ENCODE measurements around the gene RND2. TPM values are rescaled to one million over a fixed set of nuclear protein-coding genes. Genes with fewer than 3 reads are reported as not detected.

The RND2 gene
- total and polyA plus RNA-seq, 2 of the 13 experiments (the other 11 are each of a cell fraction or from before 2014, with no cell fraction given) = 0.05 to 0.11 TPM

DNA sequence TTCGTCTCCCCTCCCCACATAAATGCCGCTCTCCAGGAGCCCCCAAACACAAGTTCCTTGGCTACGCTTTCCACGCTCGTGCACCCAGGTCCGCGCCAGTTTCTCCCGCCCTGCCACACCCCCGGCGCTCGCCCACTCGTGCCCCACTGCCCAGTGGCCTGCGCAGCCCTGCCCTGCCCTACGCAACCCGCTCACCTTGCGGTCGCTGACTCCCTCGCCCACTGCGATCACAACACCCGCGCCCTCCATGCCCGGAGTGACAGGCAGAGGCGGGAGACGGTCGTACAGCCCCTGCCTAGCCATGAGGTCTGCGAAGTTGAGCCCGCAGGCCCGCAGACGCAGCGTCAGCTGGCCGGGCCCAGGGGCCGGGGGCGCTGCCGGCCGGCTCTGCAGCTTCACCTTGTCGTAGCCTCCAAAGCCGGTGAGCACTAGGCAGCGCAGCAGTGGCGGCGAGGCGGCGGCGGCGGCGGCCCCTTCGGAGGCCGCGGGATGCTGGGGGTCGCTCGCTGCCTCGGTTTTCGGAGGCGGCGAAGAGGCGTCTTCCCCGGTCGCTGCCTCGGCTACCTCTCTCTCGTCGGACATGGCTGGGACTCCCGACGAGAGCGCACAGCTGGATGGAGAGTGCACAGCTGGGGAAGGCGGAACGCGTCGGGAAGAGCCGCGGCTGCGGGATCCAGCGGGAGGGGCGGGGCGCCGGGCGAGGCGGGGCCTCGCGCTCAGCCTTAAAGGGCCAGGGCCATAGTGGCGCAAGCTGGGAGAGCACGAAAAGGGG, 3.1 kb upstream of the RND2 start, which contains the start of gene VAT1 (continued):
- TF ChIP-seq PAF1 (CRISPR knock-in tag; IDR thresholded peaks at IDR 0.05) = no peak
- TF ChIP-seq, protein P1, sequence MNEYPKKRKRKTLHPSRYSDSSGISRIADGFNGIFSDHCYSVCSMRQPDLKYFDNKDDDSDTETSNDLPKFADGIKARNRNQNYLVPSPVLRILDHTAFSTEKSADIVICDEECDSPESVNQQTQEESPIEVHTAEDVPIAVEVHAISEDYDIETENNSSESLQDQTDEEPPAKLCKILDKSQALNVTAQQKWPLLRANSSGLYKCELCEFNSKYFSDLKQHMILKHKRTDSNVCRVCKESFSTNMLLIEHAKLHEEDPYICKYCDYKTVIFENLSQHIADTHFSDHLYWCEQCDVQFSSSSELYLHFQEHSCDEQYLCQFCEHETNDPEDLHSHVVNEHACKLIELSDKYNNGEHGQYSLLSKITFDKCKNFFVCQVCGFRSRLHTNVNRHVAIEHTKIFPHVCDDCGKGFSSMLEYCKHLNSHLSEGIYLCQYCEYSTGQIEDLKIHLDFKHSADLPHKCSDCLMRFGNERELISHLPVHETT (CRISPR knock-in tag; conservative IDR thresholded peaks at IDR 0.05) = peak; percentile 79
- peak; percentile 25; the same call in 1 of the 2 replicates for TF ChIP-seq NR2F2 (IDR thresholded peaks at IDR 0.05; ENCODE audit: borderline replicate concordance, low read depth)
- TF ChIP-seq, protein P2, sequence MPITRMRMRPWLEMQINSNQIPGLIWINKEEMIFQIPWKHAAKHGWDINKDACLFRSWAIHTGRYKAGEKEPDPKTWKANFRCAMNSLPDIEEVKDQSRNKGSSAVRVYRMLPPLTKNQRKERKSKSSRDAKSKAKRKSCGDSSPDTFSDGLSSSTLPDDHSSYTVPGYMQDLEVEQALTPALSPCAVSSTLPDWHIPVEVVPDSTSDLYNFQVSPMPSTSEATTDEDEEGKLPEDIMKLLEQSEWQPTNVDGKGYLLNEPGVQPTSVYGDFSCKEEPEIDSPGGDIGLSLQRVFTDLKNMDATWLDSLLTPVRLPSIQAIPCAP (CRISPR knock-in tag; IDR thresholded peaks at IDR 0.05; ENCODE audit: low read depth) = 0 out of 2 replicates have a peak, but pooled peaks have one; percentile 34
- 0 out of 2 replicates have a peak, but pooled peaks have one; percentile 45 for TF ChIP-seq ETV6 (CRISPR knock-in tag; conservative IDR thresholded peaks at IDR 0.05)
- peak; percentile 84 for TF ChIP-seq RBFOX2 (IDR thresholded peaks at IDR 0.05; ENCODE audit: low read depth, low read length)
- no peak for TF ChIP-seq ZNF737 (CRISPR knock-in tag; IDR thresholded peaks at IDR 0.05; ENCODE audit: borderline replicate concordance)
- TF ChIP-seq, protein P3, sequence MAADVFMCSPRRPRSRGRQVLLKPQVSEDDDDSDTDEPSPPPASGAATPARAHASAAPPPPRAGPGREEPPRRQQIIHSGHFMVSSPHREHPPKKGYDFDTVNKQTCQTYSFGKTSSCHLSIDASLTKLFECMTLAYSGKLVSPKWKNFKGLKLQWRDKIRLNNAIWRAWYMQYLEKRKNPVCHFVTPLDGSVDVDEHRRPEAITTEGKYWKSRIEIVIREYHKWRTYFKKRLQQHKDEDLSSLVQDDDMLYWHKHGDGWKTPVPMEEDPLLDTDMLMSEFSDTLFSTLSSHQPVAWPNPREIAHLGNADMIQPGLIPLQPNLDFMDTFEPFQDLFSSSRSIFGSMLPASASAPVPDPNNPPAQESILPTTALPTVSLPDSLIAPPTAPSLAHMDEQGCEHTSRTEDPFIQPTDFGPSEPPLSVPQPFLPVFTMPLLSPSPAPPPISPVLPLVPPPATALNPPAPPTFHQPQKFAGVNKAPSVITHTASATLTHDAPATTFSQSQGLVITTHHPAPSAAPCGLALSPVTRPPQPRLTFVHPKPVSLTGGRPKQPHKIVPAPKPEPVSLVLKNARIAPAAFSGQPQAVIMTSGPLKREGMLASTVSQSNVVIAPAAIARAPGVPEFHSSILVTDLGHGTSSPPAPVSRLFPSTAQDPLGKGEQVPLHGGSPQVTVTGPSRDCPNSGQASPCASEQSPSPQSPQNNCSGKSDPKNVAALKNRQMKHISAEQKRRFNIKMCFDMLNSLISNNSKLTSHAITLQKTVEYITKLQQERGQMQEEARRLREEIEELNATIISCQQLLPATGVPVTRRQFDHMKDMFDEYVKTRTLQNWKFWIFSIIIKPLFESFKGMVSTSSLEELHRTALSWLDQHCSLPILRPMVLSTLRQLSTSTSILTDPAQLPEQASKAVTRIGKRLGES (CRISPR knock-in tag; IDR thresholded peaks at IDR 0.05; ENCODE audit: borderline replicate concordance) = peak; percentile 85; the same call in 1 of the 2 replicates
- TF ChIP-seq, protein P4, sequence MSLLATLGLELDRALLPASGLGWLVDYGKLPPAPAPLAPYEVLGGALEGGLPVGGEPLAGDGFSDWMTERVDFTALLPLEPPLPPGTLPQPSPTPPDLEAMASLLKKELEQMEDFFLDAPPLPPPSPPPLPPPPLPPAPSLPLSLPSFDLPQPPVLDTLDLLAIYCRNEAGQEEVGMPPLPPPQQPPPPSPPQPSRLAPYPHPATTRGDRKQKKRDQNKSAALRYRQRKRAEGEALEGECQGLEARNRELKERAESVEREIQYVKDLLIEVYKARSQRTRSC (CRISPR knock-in tag; IDR thresholded peaks at IDR 0.05; ENCODE audit: low read depth) = no peak
- TF ChIP-seq ZNF264 (CRISPR knock-in tag; IDR thresholded peaks at IDR 0.05) = 0 out of 2 replicates have a peak, but pooled peaks have one; percentile 34
- TF ChIP-seq ZNF354B (CRISPR knock-in tag; IDR thresholded peaks at IDR 0.05) = no peak
- peak; percentile 50; the same call in 1 of the 2 replicates for TF ChIP-seq ZNF878 (CRISPR knock-in tag; IDR thresholded peaks at IDR 0.05)
- TF ChIP-seq RORA (CRISPR knock-in tag; IDR thresholded peaks at IDR 0.05) = no peak
- TF ChIP-seq SUZ12 (IDR thresholded peaks at IDR 0.05; ENCODE audit: low read depth, low read length) = no peak
- 0 out of 2 replicates have a peak, but pooled peaks have one; percentile 86 for TF ChIP-seq ZNF383 (CRISPR knock-in tag; IDR thresholded peaks at IDR 0.05; ENCODE audit: borderline replicate concordance)
- TF ChIP-seq NFRKB (IDR thresholded peaks at IDR 0.05) = no peak
- TF ChIP-seq ZMYM4 (CRISPR knock-in tag; IDR thresholded peaks at IDR 0.05) = no peak; the same call in 1 of the 2 replicates
- TF ChIP-seq TAF15 (IDR thresholded peaks at IDR 0.05; ENCODE audit: low read depth, low read length, poor library complexity, severe bottlenecking) = peak; percentile 65
- no peak for TF ChIP-seq GATAD2A (CRISPR knock-in tag; IDR thresholded peaks at IDR 0.05)
- TF ChIP-seq, protein P5, sequence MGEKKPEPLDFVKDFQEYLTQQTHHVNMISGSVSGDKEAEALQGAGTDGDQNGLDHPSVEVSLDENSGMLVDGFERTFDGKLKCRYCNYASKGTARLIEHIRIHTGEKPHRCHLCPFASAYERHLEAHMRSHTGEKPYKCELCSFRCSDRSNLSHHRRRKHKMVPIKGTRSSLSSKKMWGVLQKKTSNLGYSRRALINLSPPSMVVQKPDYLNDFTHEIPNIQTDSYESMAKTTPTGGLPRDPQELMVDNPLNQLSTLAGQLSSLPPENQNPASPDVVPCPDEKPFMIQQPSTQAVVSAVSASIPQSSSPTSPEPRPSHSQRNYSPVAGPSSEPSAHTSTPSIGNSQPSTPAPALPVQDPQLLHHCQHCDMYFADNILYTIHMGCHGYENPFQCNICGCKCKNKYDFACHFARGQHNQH (CRISPR knock-in tag; IDR thresholded peaks at IDR 0.05) = peak; percentile 56; the same call in 1 of the 2 replicates
- peak; percentile 83; the same call in 1 of the 2 replicates for TF ChIP-seq ZNF598 (CRISPR knock-in tag; IDR thresholded peaks at IDR 0.05; ENCODE audit: borderline replicate concordance)

Data from HepG2 (cell line).